HG02970 (cell line): Measurements from ENCODE around the gene KCNIP3.

ENCODE experiments used
- ATAC-seq: cut with Tn5 transposase; IDR thresholded peaks from one replicate; pipeline ENCODE4 v1.9.1; 2021; ENCODE audit warnings: mild to moderate bottlenecking, moderate library complexity, moderate number of reproducible peaks; ENCODE audit not compliant: unreplicated experiment, low FRiP score

Gene KCNIP3

GRCh38 chr2:95274291-95275150 lies 22.6 kb upstream of the KCNIP3 start, which contains the start of gene PROM2:
Gene PROM2, plus strand, starts transcription at chr2:95274449. Its CDS starts 137 bp downstream, at chr2:95274586.
- ATAC-seq, result no peak

GRCh38 chr2:95275151-95275515 lies 22.0 kb upstream of the KCNIP3 start:
- no peak for ATAC-seq

GRCh38 chr2:95275601-95276243 lies 21.4 kb upstream of the KCNIP3 start:
- ATAC-seq, result no peak

GRCh38 chr2:95276244-95276887 lies 20.8 kb upstream of the KCNIP3 start:
- ATAC-seq, result no peak

- ATAC-seq, result no peak
Measured at GRCh38 chr2:95276888-95277245, 20.3 kb upstream of the KCNIP3 start.

- no peak for ATAC-seq
Measured at GRCh38 chr2:95277246-95277906, 19.8 kb upstream of the KCNIP3 start.

- ATAC-seq, result no peak
Measured at GRCh38 chr2:95278051-95278471, 19.1 kb upstream of the KCNIP3 start.

- ATAC-seq, result no peak
Measured at GRCh38 chr2:95278637-95279225, 18.4 kb upstream of the KCNIP3 start.

- ATAC-seq, result no peak
Measured at GRCh38 chr2:95279435-95280035, 17.6 kb upstream of the KCNIP3 start.

- ATAC-seq, result no peak
Measured at GRCh38 chr2:95281071-95281470, 16.1 kb upstream of the KCNIP3 start.

GRCh38 chr2:95281786-95282185 lies 15.4 kb upstream of the KCNIP3 start:
- no peak for ATAC-seq

- no peak for ATAC-seq
Measured at GRCh38 chr2:95282458-95282857, 14.7 kb upstream of the KCNIP3 start.

- ATAC-seq, result no peak
Measured at GRCh38 chr2:95283562-95283961, 13.6 kb upstream of the KCNIP3 start.

GRCh38 chr2:95284886-95285541 lies 12.1 kb upstream of the KCNIP3 start:
- ATAC-seq, result no peak

- no peak for ATAC-seq
Measured at GRCh38 chr2:95285542-95285932, 11.6 kb upstream of the KCNIP3 start.

- ATAC-seq, result no peak
Measured at GRCh38 chr2:95287336-95287735, 9.8 kb upstream of the KCNIP3 start.

GRCh38 chr2:95287806-95288205 lies 9.3 kb upstream of the KCNIP3 start:
- no peak for ATAC-seq

GRCh38 chr2:95289253-95289652 lies 7.9 kb upstream of the KCNIP3 start:
- no peak for ATAC-seq

GRCh38 chr2:95291222-95291621 lies 5.9 kb upstream of the KCNIP3 start:
- ATAC-seq, result no peak
